Kidney (tissue), 14 donors: Measurements from ENCODE around the gene CEP164. TPM values are rescaled to one million over a fixed set of nuclear protein-coding genes. Genes with fewer than 3 reads are reported as not detected.

Experiments
- DNase-seq, 5 donors: peaks; one replicate each; pipeline ENCODE4 v3.0.0-alpha.2; 2013 to 2020
- FAIRE-seq: peaks from 2 replicates; lab custom pipeline; 2012; peaks lifted over from hg19 to GRCh38; lab: Jason Lieb, UNC
- H3K27ac ChIP-seq, 2 donors: one replicate each; pipeline ENCODE4 v1.7.0; 2013; ENCODE audit warnings: low read depth in 2 of 2, low read length in 2 of 2, inconsistent platforms in 1 of 2
- H3K27me3 ChIP-seq: one replicate; pipeline ENCODE4 v1.7.1; 2013; ENCODE audit warnings: low read length, inconsistent platforms; ENCODE audit not compliant: control insufficient read depth, insufficient read depth
- H3K36me3 ChIP-seq, 3 donors: one replicate each; pipeline versions ENCODE4 v1.7.0 to v1.7.1; 2013; ENCODE audit warnings: low read length in 3 of 3, control low read depth in 1 of 3, inconsistent platforms in 1 of 3; ENCODE audit not compliant: insufficient read depth in 3 of 3, control insufficient read depth in 2 of 3
- H3K4me1 ChIP-seq, 3 donors: one replicate each; pipeline versions ENCODE4 v1.7.0 to v1.7.1; 2013; ENCODE audit warnings: low read length in 3 of 3, inconsistent platforms in 1 of 3, low read depth in 1 of 3; ENCODE audit not compliant: control insufficient read depth in 2 of 3, insufficient read depth in 2 of 3
- H3K4me3 ChIP-seq, 3 donors: one replicate each; pipeline versions ENCODE4 v1.7.0 to v1.8.1; 2013; ENCODE audit warnings: low read length in 3 of 3, control low read depth in 1 of 3, inconsistent platforms in 1 of 3
- H3K9ac ChIP-seq, 3 donors: one replicate each; pipeline versions ENCODE4 v1.7.0 to v1.7.1; 2013; ENCODE audit warnings: low read length in 3 of 3, control low read depth in 1 of 3, inconsistent platforms in 1 of 3
- H3K9me3 ChIP-seq, 3 donors: one replicate each; pipeline versions ENCODE4 v1.7.0 to v1.7.1; 2013; ENCODE audit warnings: low read length in 3 of 3, control low read depth in 1 of 3, inconsistent platforms in 1 of 3; ENCODE audit not compliant: control insufficient read depth in 2 of 3, insufficient read depth in 1 of 3
- intact Hi-C: fragments of 100-400 bp; cut with DNase I; formaldehyde crosslinking; loops from one replicate; pipeline ENCODE4 v1.11.1; 2022
- polyA plus RNA-seq: library from polyadenylated mRNA; stranded (reverse); fragments of 350-450 nt; fragmentation: Illumina TruSeq; extraction: RNeasy Lipid Tissue Mini Kit (QIAGEN cat#74804); gene quantifications from one replicate; pipeline ENCODE4 v1.2.3, GENCODE V29; 2014; ENCODE audit warnings: low read depth, low replicate concordance; ENCODE audit not compliant: insufficient read depth
- total RNA-seq: library from RNA; stranded (reverse); fragmentation: NEBNext Ultra II Directional; extraction: Animal tissue kit (Norgen Biotek cat#: 25700); gene quantifications from one replicate; pipeline ENCODE4 v1.2.1, GENCODE V29; 2021
- TF ChIP-seq, protein P1 (sequence below): IDR thresholded peaks from 3 replicates; pipeline ENCODE4 v1.5.1; 2012; ENCODE audit warnings: mild to moderate bottlenecking, moderate library complexity, borderline replicate concordance; ENCODE audit not compliant: insufficient read depth; ENCODE audit errors: extremely low read depth
- donor health status: control.
- donor health status: control.
- donor health status: control.
- donor health status: control.
- donor health status: control.
- donor health status: DM: yes; HTN: yes; CAD: no.
- donor health status: Normal renal cell carcinoma (clear cell type).

CEP164 gene
- total and polyA plus RNA-seq, 2 donors from 2014 or later: 7.9 to 30.7 TPM

DNA sequence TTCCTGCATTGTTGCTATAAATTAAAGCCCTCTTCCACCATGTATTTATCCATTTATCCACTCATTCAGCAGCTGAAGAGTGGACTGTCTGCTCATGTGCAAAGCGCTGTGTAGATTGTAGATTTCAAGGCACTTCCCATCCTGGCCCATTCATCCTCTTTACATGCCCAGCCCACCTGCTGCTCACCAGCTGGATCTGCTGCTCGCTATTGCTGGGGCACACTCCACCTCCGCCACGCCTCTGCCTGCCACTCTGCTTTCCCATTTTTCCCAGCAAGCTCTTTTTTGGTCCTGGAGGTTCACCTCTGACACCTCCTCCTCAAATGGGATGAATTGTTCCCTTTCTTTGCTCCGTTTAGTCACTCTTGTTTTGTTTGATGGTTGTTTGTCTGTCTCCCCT, 48.3 kb downstream of the CEP164 start:
- no peak for FAIRE-seq
- TF ChIP-seq, protein P1, sequence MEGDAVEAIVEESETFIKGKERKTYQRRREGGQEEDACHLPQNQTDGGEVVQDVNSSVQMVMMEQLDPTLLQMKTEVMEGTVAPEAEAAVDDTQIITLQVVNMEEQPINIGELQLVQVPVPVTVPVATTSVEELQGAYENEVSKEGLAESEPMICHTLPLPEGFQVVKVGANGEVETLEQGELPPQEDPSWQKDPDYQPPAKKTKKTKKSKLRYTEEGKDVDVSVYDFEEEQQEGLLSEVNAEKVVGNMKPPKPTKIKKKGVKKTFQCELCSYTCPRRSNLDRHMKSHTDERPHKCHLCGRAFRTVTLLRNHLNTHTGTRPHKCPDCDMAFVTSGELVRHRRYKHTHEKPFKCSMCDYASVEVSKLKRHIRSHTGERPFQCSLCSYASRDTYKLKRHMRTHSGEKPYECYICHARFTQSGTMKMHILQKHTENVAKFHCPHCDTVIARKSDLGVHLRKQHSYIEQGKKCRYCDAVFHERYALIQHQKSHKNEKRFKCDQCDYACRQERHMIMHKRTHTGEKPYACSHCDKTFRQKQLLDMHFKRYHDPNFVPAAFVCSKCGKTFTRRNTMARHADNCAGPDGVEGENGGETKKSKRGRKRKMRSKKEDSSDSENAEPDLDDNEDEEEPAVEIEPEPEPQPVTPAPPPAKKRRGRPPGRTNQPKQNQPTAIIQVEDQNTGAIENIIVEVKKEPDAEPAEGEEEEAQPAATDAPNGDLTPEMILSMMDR: no peak
- peaks cover 0 to 49% (median 25%) of the 10 kb centered on the region in 3 donors for H3K36me3 ChIP-seq

GRCh38 chr11:117376517-117376916, 48.9 kb downstream of the CEP164 start:
- no peak for DNase-seq
- H3K27ac ChIP-seq: no peak overlapping the region
- intact Hi-C loops: no loop called here
- TF ChIP-seq, protein P1: no peak
- no peak overlapping the region for H3K9ac ChIP-seq
- H3K4me1 ChIP-seq: no peaks in the 10 kb centered on the region
- FAIRE-seq: no peak
- no peak overlapping the region for H3K4me3 ChIP-seq
- no peaks in the 10 kb centered on the region for H3K9me3 ChIP-seq
- peaks cover 0 to 49% (median 22%) of the 10 kb centered on the region in 3 donors for H3K36me3 ChIP-seq
- no peaks in the 10 kb centered on the region for H3K27me3 ChIP-seq

More for the DNA sequence above, 48.3 kb downstream of the CEP164 start:
- Histone ChIP-seq H3K27ac (no peak overlapping the region), H3K4me1 (no peaks in the 10 kb centered on the region), H3K4me3 (no peak overlapping the region), H3K9ac (no peak overlapping the region), H3K27me3 (no peaks in the 10 kb centered on the region), H3K9me3 (no peaks in the 10 kb centered on the region)
- no peak for DNase-seq
- intact Hi-C loops: no loop called here

- H3K36me3 ChIP-seq: peaks cover 0 to 39% (median 28%) of the 10 kb centered on the region in 3 donors
- no peak overlapping the region for H3K4me3 ChIP-seq
- intact Hi-C loops: no loop called here
- no peak overlapping the region for H3K9ac ChIP-seq
- no peak overlapping the region for H3K27ac ChIP-seq
- H3K4me1 ChIP-seq: no peaks in the 10 kb centered on the region
- TF ChIP-seq, protein P1: no peak
- H3K9me3 ChIP-seq: no peaks in the 10 kb centered on the region
- no peak for FAIRE-seq
- H3K27me3 ChIP-seq: no peaks in the 10 kb centered on the region
- no peak for DNase-seq
These were observed 51.6 kb downstream of the CEP164 start for GRCh38 chr11:117378976-117379865.
